Measurements from ENCODE around the gene SV2B.

SV2B gene

GRCh38 chr15:91102546-91103330, 2.7 kb downstream of the SV2B start:
- no peak for DNase-seq

GRCh38 chr15:91104111-91104510, 4.1 kb downstream of the SV2B start:
- DNase-seq = peak in 44 of 56 donors; percentile 11 to 85 (median 62)

GRCh38 chr15:91108421-91108820, 8.4 kb downstream of the SV2B start:
- no peak for DNase-seq

- no peak for DNase-seq
Observed at GRCh38 chr15:91109885-91110284, 9.8 kb downstream of the SV2B start.

GRCh38 chr15:91110407-91110806, 10.3 kb downstream of the SV2B start:
- DNase-seq = no peak

- no peak for DNase-seq
Observed at GRCh38 chr15:91113030-91113429, 13.0 kb downstream of the SV2B start.

GRCh38 chr15:91114301-91114700, 14.2 kb downstream of the SV2B start:
- DNase-seq = no peak

GRCh38 chr15:91116113-91117067, 16.3 kb downstream of the SV2B start:
- peak in 6 of 56 donors; percentile 8 to 27 (median 15) for DNase-seq

GRCh38 chr15:91117375-91117774, 17.3 kb downstream of the SV2B start:
- DNase-seq = no peak

GRCh38 chr15:91118817-91119590, 18.9 kb downstream of the SV2B start:
- peak in 2 of 56 donors; percentile 7 to 15 for DNase-seq

GRCh38 chr15:91122296-91122695, 22.2 kb downstream of the SV2B start:
- no peak for DNase-seq

GRCh38 chr15:91124132-91124531, 24.1 kb downstream of the SV2B start:
- DNase-seq = no peak

- no peak for DNase-seq
Observed at GRCh38 chr15:91125162-91125561, 25.1 kb downstream of the SV2B start.

GRCh38 chr15:91126080-91126479, 26.0 kb downstream of the SV2B start:
- DNase-seq = peak in 10 of 56 donors; percentile 8 to 52 (median 34)

- DNase-seq = no peak
Observed at GRCh38 chr15:91127236-91127955, 27.3 kb downstream of the SV2B start.

- peak in 29 of 56 donors; percentile 2 to 76 (median 32) for DNase-seq
Observed at GRCh38 chr15:91128016-91128415, 28.0 kb downstream of the SV2B start.

- no peak for DNase-seq
Observed at GRCh38 chr15:91129436-91129835, 29.4 kb downstream of the SV2B start.

- DNase-seq = no peak
Observed at GRCh38 chr15:91132079-91132478, 32.0 kb downstream of the SV2B start.

GRCh38 chr15:91133511-91133910, 33.5 kb downstream of the SV2B start:
- DNase-seq = no peak
